Measurements from ENCODE around the gene LAMA3.
"Not testable (repeated sequence)": the region's sequence is repeated elsewhere in the genome, so short reads cannot be mapped to it uniquely, and the experiment has no call there.

The LAMA3 gene

DNA sequence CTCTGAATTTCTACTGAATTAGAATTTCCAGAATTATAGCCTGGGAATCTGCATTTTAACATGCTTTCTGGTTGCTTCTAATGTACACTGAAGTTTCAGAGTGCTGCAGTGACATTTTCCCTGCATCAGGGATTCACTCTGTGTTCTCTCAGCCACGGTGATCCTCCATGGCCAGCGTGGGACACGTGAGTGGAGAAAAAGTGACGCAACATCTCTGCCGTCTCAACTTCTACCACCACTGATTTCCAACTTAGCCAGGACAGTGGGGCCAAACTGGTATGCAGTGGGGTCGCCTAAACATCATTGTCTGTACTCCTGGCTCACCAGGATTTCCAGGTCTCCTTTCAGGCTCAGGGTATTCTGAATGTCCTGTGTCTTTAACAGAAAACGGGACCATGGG is 44.6 kb downstream of the LAMA3 start:
- in situ Hi-C loops (cut with HindIII; ENCODE audit: low pct_unique_long_range_greater_than_20kb, low sequenced_read_pairs) = no loop called here
- no peak for DNase-seq (ENCODE audit: low read depth in 1 of 2, low spot score in 1 of 2)
- no peak for TF ChIP-seq JUND (IDR thresholded peaks at IDR 0.05; ENCODE audit: low read depth)

DNA sequence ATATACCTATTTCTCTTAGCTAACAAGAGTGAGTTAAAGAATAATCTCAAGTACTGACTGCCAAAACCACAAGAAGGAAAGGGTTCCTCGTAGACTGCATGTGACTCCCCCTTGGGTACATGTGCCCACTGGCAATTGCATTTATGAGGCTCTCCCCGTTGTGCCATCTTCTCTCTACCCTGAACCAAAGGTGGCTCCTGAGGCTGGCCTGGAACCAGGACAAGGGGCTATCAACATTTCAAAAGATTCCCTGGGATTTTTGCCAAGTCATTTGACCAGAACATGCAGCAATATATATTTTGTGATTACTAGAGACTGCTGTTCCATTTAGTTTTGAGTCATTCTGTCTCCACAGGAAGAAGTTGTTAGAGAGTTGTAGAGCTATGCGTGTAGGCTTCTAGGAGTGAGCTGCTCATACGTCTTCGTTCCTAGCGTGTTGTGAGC is 45.8 kb downstream of the LAMA3 start:
- DNase-seq (ENCODE audit: low read depth in 1 of 2, low spot score in 1 of 2) = no peak
- in situ Hi-C loops (cut with HindIII; ENCODE audit: low pct_unique_long_range_greater_than_20kb, low sequenced_read_pairs) = no loop called here
- no peak for TF ChIP-seq JUND (IDR thresholded peaks at IDR 0.05; ENCODE audit: low read depth)

DNA sequence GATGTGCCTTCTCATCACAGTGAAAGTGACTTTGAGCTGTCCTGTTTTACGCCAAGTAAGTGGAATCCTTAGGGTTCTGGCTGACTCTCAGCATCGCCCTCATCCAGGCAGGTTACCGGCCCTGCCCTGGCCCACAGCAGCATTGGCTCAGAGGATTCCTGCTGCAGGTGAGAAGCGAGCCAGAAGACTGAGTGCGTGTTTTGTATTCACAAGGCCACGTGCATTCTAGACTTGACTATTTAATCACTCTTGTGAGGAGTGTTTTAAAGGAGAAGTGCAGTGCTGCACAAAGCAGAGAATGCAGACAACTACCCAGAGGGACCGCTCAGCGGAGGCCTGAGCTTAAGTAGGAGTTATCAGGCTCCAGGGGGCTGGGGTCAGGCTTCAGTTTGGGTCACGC is 48.3 kb downstream of the LAMA3 start:
- no peak for TF ChIP-seq JUND (IDR thresholded peaks at IDR 0.05; ENCODE audit: low read depth)
- no peak for DNase-seq (ENCODE audit: low read depth in 1 of 2, low spot score in 1 of 2)
- in situ Hi-C loops (cut with HindIII; ENCODE audit: low pct_unique_long_range_greater_than_20kb, low sequenced_read_pairs) = no loop called here

DNA sequence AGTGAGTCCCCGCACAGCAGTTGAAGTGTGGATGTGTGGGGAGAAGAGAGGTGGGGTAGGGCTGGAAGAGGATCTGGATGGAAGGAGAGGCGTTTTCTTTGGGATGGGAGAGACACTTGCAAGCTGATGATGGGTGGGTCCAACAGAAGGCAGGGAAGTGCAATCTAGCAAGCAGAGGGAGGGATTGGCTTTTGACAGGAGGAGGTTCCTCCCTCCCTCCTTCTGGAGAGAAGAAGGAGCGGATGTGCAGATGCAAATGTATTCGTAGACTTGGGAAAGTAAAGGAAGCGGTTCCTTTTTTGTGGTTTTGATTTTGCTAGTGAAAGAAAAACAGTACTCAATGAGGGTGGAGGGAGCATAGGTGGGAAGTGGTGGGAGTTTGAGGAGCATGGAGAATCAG is 48.9 kb downstream of the LAMA3 start:
- no peak for DNase-seq (ENCODE audit: low read depth in 1 of 2, low spot score in 1 of 2)
- TF ChIP-seq JUND (IDR thresholded peaks at IDR 0.05; ENCODE audit: low read depth) = no peak
- in situ Hi-C loops (cut with HindIII; ENCODE audit: low pct_unique_long_range_greater_than_20kb, low sequenced_read_pairs) = no loop called here

DNA sequence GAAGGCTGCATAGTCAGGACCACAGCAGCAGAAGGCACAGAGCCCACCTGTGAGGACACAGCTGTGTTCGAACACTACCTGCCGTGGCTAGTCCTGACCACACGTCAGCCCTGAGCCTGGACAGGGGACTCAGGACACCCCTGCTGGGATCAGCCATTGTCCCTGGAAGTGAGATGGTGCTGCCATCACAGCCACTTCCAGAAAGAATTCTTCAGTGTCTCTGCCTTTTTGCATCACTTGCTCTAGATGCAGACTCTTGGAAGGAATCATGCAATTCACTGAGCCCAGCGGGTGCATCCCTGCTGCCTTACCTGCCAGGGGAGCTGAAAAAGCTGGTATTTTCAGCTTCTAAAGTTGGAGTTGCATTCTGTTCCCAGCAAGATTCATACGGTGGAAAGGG is 49.3 kb downstream of the LAMA3 start:
- in situ Hi-C loops (cut with HindIII; ENCODE audit: low pct_unique_long_range_greater_than_20kb, low sequenced_read_pairs) = no loop called here
- no peak for TF ChIP-seq JUND (IDR thresholded peaks at IDR 0.05; ENCODE audit: low read depth)
- no peak for DNase-seq (ENCODE audit: low read depth in 1 of 2, low spot score in 1 of 2)

DNA sequence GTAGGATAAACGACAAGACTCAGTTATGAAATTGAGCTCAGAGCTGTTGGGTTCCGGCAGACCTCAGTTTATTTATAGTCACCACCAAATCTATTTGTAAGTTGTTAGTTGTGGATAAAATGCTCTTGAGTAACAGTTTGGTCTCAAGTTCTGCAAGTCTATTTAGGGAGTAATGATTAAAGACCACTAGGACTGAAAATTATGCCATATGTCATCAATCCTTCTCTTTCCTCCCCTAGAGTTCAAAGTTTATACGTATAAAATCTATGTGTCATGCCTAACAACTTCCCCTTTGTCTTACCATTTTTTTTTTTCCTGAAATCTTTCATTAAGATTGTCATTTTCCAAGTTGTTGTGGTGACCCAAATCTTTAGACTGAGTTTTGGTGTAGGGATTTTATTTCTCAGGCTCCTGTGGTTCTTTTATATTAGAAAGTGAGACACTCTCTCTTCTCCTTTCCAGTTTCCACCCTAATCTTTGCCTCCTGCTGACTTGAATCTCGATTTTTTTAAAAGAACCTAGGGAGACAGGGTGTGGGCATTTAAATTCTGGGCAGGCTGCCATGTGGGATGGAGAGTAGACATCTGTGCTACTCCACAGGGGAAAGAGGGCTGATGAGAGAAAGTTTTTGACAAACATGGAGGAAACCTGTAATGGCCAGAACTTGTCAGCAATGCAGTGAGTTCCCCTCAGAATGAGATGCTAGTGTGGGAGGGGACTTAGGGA is 51.0 kb downstream of the LAMA3 start:
- DNase-seq (ENCODE audit: low read depth in 1 of 2, low spot score in 1 of 2) = no peak
- TF ChIP-seq JUND (IDR thresholded peaks at IDR 0.05; ENCODE audit: low read depth) = no peak

DNA sequence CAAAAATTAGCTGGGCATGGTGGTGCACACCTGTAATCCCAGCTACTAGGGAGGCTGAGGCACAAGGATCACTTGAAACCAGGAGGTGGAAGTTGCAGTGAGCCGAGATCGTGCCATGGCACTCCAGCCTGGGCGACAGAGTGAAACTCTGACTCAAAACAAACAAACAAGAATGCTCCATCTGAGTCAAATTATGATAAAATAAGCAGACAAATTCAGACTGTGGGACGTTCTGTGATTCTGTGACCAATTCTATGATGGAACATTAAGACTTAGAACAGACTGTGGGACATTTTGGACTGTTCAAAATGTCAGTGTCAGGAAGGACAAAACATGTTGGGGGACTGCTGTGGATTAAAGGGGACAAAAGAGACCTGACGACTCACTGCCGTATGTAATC is 52.7 kb downstream of the LAMA3 start:
- DNase-seq (ENCODE audit: low read depth in 1 of 2, low spot score in 1 of 2); in situ Hi-C loops (cut with HindIII; ENCODE audit: low pct_unique_long_range_greater_than_20kb, low sequenced_read_pairs): not testable (repeated sequence)

More for the DNA sequence above, 51.0 kb downstream of the LAMA3 start:
- in situ Hi-C loops (cut with HindIII; ENCODE audit: low pct_unique_long_range_greater_than_20kb, low sequenced_read_pairs) = no loop called here

DNA sequence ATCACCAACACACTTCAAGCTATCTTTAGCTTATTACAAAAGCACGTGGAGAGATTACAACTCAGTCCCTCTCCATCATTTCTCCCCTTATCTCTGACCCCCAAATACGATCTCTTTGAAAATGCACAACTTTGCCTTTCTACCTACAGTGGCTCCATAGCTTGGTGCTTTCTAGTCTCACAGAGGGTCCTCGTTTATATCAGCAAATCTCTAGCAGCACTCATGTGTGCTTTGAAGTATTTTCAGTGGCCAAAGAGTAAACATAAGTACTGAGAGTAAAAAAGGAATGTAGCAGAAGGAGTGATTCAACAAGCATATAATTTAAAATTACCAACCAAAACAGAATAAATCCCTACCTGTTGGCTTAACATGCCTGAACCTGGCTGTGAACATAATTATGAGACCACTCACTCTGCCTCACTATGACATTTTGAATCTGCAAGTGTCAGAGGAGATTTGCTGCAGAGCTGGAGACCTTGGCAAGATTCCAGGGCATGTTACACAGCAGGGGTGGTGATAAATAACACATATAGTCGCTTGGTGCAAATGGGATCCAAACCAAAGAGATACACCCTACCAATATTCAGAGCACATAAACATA is 54.6 kb downstream of the LAMA3 start:
- DNase-seq (ENCODE audit: low read depth in 1 of 2, low spot score in 1 of 2) = no peak
- in situ Hi-C loops (cut with HindIII; ENCODE audit: low pct_unique_long_range_greater_than_20kb, low sequenced_read_pairs) = no loop called here
- no peak for TF ChIP-seq JUND (IDR thresholded peaks at IDR 0.05; ENCODE audit: low read depth)

DNA sequence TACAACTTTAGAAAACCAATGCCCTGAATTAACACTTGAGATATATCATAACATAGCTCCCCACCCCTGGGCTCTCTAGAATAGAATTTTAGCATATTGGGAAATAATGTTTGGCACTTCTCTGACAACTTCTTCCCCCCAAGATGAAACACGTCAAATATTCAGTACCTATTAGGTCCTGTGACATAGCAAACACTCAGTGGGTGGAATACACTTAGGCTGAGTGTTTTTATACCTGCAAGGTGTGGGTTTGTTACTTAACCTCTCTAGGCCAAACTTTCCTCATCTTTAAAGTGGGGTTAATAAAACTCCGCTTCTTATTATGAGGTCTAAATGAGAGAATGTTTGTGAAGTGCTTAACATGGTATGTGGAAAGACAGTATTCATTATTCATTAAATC is 56.1 kb downstream of the LAMA3 start:
- TF ChIP-seq JUND (IDR thresholded peaks at IDR 0.05; ENCODE audit: low read depth) = no peak
- in situ Hi-C loops (cut with HindIII; ENCODE audit: low pct_unique_long_range_greater_than_20kb, low sequenced_read_pairs) = no loop called here
- DNase-seq (ENCODE audit: low read depth in 1 of 2, low spot score in 1 of 2) = no peak

DNA sequence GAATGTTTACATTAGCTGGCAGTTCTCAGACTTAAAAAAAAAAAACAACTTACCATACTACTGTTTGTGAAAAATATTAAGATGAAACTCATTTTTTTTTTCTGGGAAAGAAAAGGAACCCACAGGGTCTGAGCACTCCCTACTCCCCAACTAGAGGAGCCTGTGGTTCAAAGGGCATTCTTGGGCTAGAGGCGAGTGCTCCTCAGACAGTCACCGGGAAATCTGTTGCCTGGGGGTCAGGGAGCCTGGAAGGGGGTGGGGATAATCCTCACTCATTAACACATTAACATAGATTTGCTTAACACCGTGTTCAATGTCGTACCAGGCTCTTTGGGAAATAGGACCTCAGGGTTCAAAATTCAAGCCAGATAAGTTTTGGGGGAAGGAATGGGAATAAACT is 57.6 kb downstream of the LAMA3 start:
- TF ChIP-seq JUND (IDR thresholded peaks at IDR 0.05; ENCODE audit: low read depth) = no peak
- in situ Hi-C loops (cut with HindIII; ENCODE audit: low pct_unique_long_range_greater_than_20kb, low sequenced_read_pairs) = no loop called here
- DNase-seq (ENCODE audit: low read depth in 1 of 2, low spot score in 1 of 2) = no peak

DNA sequence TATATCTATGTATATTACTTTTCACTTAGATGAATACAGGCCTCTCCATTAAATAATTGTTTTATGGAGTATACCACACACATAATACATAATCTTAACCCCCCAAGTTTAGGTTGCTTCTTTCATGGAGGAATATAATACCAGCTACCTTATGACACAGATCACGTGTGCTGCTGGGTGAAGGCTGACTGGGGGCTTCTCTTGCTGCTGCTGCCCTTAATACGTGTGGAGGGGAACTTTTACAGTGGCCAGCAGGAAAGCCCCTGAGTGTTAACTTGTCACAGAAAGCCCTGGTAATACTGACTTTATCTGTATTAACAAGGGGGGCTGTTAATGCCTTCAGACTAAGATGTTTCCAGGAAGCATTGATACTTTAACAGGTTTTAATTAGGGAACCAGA is 63.1 kb downstream of the LAMA3 start:
- in situ Hi-C loops (cut with HindIII; ENCODE audit: low pct_unique_long_range_greater_than_20kb, low sequenced_read_pairs) = no loop called here
- TF ChIP-seq JUND (IDR thresholded peaks at IDR 0.05; ENCODE audit: low read depth) = no peak

DNA sequence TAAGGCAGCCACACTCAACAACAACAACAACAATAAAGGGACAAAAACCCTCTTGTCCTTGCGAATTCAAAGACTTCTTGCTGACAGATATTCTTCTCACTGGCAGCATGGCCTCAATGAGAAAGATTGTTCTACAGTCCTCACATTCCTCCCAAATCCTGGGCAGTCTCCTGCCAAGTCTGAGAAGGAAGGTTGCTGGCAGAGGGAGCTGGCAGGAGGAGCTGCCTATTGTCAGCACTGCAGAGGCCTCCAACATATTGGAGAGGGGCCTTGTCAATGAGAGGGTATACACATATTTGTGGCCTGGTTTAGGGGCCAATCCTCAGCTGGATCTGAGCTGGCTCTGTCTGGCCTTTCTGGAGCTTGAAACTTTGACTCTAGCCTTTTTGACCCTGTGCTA is 63.5 kb downstream of the LAMA3 start:
- in situ Hi-C loops (cut with HindIII; ENCODE audit: low pct_unique_long_range_greater_than_20kb, low sequenced_read_pairs) = no loop called here
- DNase-seq (ENCODE audit: low read depth in 1 of 2, low spot score in 1 of 2) = peak in 1 of 2 experiments; percentile 0
- no peak for TF ChIP-seq JUND (IDR thresholded peaks at IDR 0.05; ENCODE audit: low read depth)

More for the DNA sequence above, 63.1 kb downstream of the LAMA3 start:
- no peak for DNase-seq (ENCODE audit: low read depth in 1 of 2, low spot score in 1 of 2)

DNA sequence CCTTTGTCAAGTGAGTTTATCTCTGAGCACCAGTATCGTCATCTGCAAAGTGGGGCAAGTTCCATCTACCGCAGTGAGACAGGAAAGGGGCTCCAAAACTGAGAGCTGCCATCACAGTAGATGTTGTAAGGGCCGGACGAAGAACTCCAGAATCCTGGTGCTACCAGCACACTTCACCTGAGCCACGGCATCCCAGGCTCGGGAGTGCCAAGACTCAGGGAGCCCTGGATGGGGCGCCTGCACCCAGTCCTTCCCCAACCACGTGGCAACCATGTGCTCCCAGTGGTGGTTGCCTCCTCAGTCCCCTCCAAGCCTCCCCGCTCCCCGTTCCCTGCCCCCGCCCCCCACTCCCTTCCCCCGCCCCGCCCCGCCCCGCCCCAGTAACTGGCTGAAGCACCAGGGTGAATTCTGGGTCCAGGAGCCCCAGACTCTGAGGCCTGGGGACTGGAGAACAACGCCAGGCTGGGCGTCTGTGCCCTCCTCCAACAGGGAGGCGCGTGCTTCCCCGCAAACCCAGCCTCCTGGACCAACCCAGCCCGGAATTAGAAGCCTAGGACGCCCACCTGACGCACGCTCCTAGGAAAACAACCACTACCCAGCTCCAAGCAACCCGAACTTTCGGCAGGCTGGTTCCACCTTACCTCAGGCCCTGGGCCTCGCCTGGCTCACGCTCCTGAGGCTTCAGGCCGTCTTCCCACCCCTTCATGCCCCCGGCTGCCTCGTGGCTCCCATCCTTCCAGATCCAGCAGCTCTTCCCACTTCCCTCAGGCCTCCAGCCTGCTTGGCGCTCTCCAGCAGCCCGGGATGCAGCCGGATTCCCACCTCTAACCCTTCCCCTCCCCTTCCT is 67.6 kb downstream of the LAMA3 start:
- TF ChIP-seq JUND (IDR thresholded peaks at IDR 0.05; ENCODE audit: low read depth) = no peak
- no peak for DNase-seq (ENCODE audit: low read depth in 1 of 2, low spot score in 1 of 2)
- in situ Hi-C loops (cut with HindIII; ENCODE audit: low pct_unique_long_range_greater_than_20kb, low sequenced_read_pairs) = no loop called here

Measured in T47D (cell line).